ENCODE results near the gene PCDH9. TPM values are rescaled to one million over a fixed set of nuclear protein-coding genes. Genes with fewer than 3 reads are reported as not detected.

The PCDH9 gene
- total RNA-seq, 6 donors from 2014 or later, result 3.1 to 19.4 (median 7.8) TPM

GRCh38 chr13:66273011-66273410 is 957.1 kb downstream of the PCDH9 start:
- peaks cover 0 to 8% (median 4%) of the 10 kb centered on the region in 4 donors for H3K9me3 ChIP-seq
- no peaks in the 10 kb centered on the region for H3K4me1 ChIP-seq
- no peak overlapping the region for H3K4me3 ChIP-seq
- H3K36me3 ChIP-seq, result no peaks in the 10 kb centered on the region
- no peak overlapping the region for H3K27ac ChIP-seq
- TF ChIP-seq POLR2A (IDR thresholded peaks at IDR 0.05) (no peak), CTCF (IDR thresholded peaks at IDR 0.05) (no peak), EP300 (IDR thresholded peaks at IDR 0.05) (no peak)
- ATAC-seq (ENCODE audit: low FRiP score in 2 of 2) (no peak), DNase-seq (no peak)
- WGBS, 2 donors, result 63 to 92% methylated on average over 1 of the region's 1 CpG
- no peaks in the 10 kb centered on the region for H3K27me3 ChIP-seq

- Histone ChIP-seq H3K4me1 (no peaks in the 10 kb centered on the region), H3K36me3 (no peaks in the 10 kb centered on the region), H3K27me3 (no peaks in the 10 kb centered on the region), H3K9me3 (no peaks in the 10 kb centered on the region), H3K27ac (no peak overlapping the region), H3K4me3 (no peak overlapping the region)
- no peak for DNase-seq
- no peak for ATAC-seq (ENCODE audit: low FRiP score in 2 of 2)
- WGBS, 2 donors, result 84 to 89% methylated on average over 5 of the region's 5 CpGs
- TF ChIP-seq POLR2AphosphoS5 (IDR thresholded peaks at IDR 0.05), result no peak
- TF ChIP-seq EP300 (IDR thresholded peaks at IDR 0.05), result no peak
- TF ChIP-seq CTCF (IDR thresholded peaks at IDR 0.05), result no peak
- TF ChIP-seq POLR2A (IDR thresholded peaks at IDR 0.05), result no peak
These were observed 963.4 kb downstream of the PCDH9 start for GRCh38 chr13:66266761-66267160.

- no peaks in the 10 kb centered on the region for H3K9me3 ChIP-seq
- no peak overlapping the region for H3K4me3 ChIP-seq
- WGBS, 2 donors, result 82 to 91% methylated on average over 1 of the region's 1 CpG
- H3K4me1 ChIP-seq, result no peaks in the 10 kb centered on the region
- ATAC-seq (ENCODE audit: low FRiP score in 2 of 2) (no peak), DNase-seq (no peak)
- TF ChIP-seq EP300 (IDR thresholded peaks at IDR 0.05) (no peak), POLR2AphosphoS5 (IDR thresholded peaks at IDR 0.05) (no peak), POLR2A (IDR thresholded peaks at IDR 0.05) (no peak), CTCF (IDR thresholded peaks at IDR 0.05) (no peak)
- H3K27me3 ChIP-seq, result no peaks in the 10 kb centered on the region
- H3K36me3 ChIP-seq, result no peaks in the 10 kb centered on the region
- H3K27ac ChIP-seq, result no peak overlapping the region
These were observed 963.8 kb downstream of the PCDH9 start for GRCh38 chr13:66266348-66266747.

GRCh38 chr13:66265371-66265770 is 964.8 kb downstream of the PCDH9 start:
- Histone ChIP-seq H3K36me3 (no peaks in the 10 kb centered on the region), H3K4me1 (no peaks in the 10 kb centered on the region), H3K27me3 (no peaks in the 10 kb centered on the region), H3K4me3 (no peak overlapping the region), H3K9me3 (no peaks in the 10 kb centered on the region), H3K27ac (no peak overlapping the region)
- TF ChIP-seq POLR2AphosphoS5 (IDR thresholded peaks at IDR 0.05), result no peak
- TF ChIP-seq CTCF (IDR thresholded peaks at IDR 0.05), result no peak
- no peak for TF ChIP-seq EP300 (IDR thresholded peaks at IDR 0.05)
- TF ChIP-seq POLR2A (IDR thresholded peaks at IDR 0.05), result no peak
- whole genome bisulfite sequencing, 2 donors, result 57 to 76% methylated on average over 4 of the region's 4 CpGs
- ATAC-seq (ENCODE audit: low FRiP score in 2 of 2), result no peak
- DNase-seq, result no peak

GRCh38 chr13:66264971-66265370 is 965.2 kb downstream of the PCDH9 start:
- no peak for ATAC-seq (ENCODE audit: low FRiP score in 2 of 2)
- WGBS, 2 donors, result 46 to 52% methylated on average over 5 of the region's 5 CpGs
- no peak for DNase-seq

More at GRCh38 chr13:66264971-66265370, 965.2 kb downstream of the PCDH9 start:
- Histone ChIP-seq H3K36me3 (no peaks in the 10 kb centered on the region), H3K4me1 (no peaks in the 10 kb centered on the region), H3K4me3 (no peak overlapping the region), H3K27me3 (no peaks in the 10 kb centered on the region), H3K9me3 (peaks cover 0 to 1% (median 0%) of the 10 kb centered on the region in 4 donors), H3K27ac (no peak overlapping the region)
- TF ChIP-seq CTCF (IDR thresholded peaks at IDR 0.05) (no peak), POLR2AphosphoS5 (IDR thresholded peaks at IDR 0.05) (no peak), POLR2A (IDR thresholded peaks at IDR 0.05) (no peak), EP300 (IDR thresholded peaks at IDR 0.05) (no peak)

Measured in upper lobe of left lung (tissue), 6 donors.